ENCODE results near the gene SLC25A21.

DNA sequence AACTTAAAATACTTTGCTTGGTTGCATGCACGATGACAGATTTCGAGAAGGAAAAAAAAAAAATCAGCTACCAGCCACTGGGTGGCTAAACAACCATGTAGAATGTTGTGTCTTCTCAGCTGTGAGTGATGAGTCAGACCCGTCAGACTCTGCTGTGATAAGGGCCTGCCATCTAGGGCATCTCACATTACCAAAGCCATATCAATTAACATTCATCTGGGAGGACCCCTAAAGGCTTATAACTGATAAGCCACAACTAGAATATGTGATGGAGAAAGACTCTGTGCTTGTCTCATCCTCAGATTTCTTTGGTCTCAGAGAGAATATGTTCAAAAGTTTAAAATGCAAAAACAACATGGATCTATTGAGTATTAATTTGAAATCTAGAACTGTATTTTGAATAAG, 399.3 kb downstream of the SLC25A21 start:
- TF ChIP-seq FOXM1 (CRISPR knock-in tag; IDR thresholded peaks at IDR 0.05) = no peak
- no peak for TF ChIP-seq ZNF660 (CRISPR knock-in tag; IDR thresholded peaks at IDR 0.05; ENCODE audit: borderline replicate concordance, low read depth)
- no peak for TF ChIP-seq U2AF1 (optimal IDR thresholded peaks at IDR 0.05; ENCODE audit: low read depth, low read length)
